B cell (primary cell): ENCODE data around the gene IGFN1. TPM values are rescaled to one million over a fixed set of nuclear protein-coding genes. Genes with fewer than 3 reads are reported as not detected.

ENCODE experiments used
- ATAC-seq: fragments of 200-7000 bp; cut with Tn5 transposase; one replicate; pipeline ENCODE4 v1.10.0; 2021; ENCODE audit warnings: low read depth, mild to moderate bottlenecking, moderate number of reproducible peaks, moderate library complexity
- CTCF ChIA-PET: fragments of 350-600 bp; sonication (Branson Sonifier 250); formaldehyde crosslinking; loops from one replicate; lab custom pipeline; 2021; ENCODE audit warnings: antibody characterized with exemption, inconsistent platforms; lab: Charles Lee
- POLR2A ChIA-PET: fragments of 350-600 bp; sonication (Branson Sonifier 250); formaldehyde crosslinking; loops from one replicate; lab custom pipeline; 2021; ENCODE audit warnings: antibody characterized with exemption; lab: Charles Lee
- DNase-seq: peaks from one replicate; pipeline ENCODE4 v3.0.0; 2013
- H2AFZ ChIP-seq: 2 replicates; pipeline ENCODE4 v1.6.1; 2012; ENCODE audit warnings: mild to moderate bottlenecking, low read depth, low read length; ENCODE audit not compliant: insufficient read depth, poor library complexity, severe bottlenecking
- H3K27ac ChIP-seq, 2 donors: 1 replicate in 1 of 2; 2 replicates in 1 of 2; pipeline ENCODE4 v1.5.1; 2012 to 2013; ENCODE audit warnings: low read length in 2 of 2, mild to moderate bottlenecking in 2 of 2, moderate library complexity in 1 of 2
- H3K27me3 ChIP-seq, 4 experiments: fragments of 200-600 bp in 1 of 4; sonication (generic) in 1 of 4; replicated peaks in 1 of 4; 1 replicate in 2 of 4; 2 replicates in 2 of 4; pipeline versions ENCODE4 v1.6.1 to v1.7.0; 2013 to 2016; ENCODE audit warnings: low read length in 3 of 4, mild to moderate bottlenecking in 2 of 4, mixed read lengths in 1 of 4, moderate library complexity in 1 of 4; ENCODE audit not compliant: insufficient read depth in 4 of 4, control insufficient read depth in 3 of 4; ENCODE audit errors: control extremely low read depth in 1 of 4
- H3K36me3 ChIP-seq, 2 experiments: replicated peaks in 1 of 2; 1 replicate in 1 of 2; 2 replicates in 1 of 2; pipeline versions ENCODE4 v1.6.1 to v1.7.1; 2013; ENCODE audit warnings: low read length in 1 of 2; ENCODE audit not compliant: insufficient read depth in 2 of 2, control insufficient read depth in 1 of 2; ENCODE audit errors: control extremely low read depth in 1 of 2, extremely low read depth in 1 of 2
- H3K4me1 ChIP-seq, 2 donors: fragments of 200-600 bp in 1 of 2; sonication (generic) in 1 of 2; 1 replicate in 1 of 2; 2 replicates in 1 of 2; pipeline versions ENCODE4 v1.5.1 to v1.6.1; 2013 to 2017; ENCODE audit warnings: low read length in 2 of 2; ENCODE audit not compliant: control insufficient read depth in 2 of 2, insufficient read depth in 2 of 2
- H3K4me2 ChIP-seq: replicated peaks from 2 replicates; pipeline ENCODE3; 2012; ENCODE audit warnings: mild to moderate bottlenecking, low read depth, low read length; ENCODE audit not compliant: poor library complexity, severe bottlenecking
- H3K4me3 ChIP-seq, 5 experiments: fragments of 200-600 bp in 1 of 5; sonication (generic) in 1 of 5; 1 replicate in 3 of 5; 2 replicates in 2 of 5; pipeline versions ENCODE4 v1.5.1 to v1.7.0; 2011 to 2016; ENCODE audit warnings: low read length in 4 of 5, mild to moderate bottlenecking in 4 of 5, low read depth in 2 of 5, control low read depth in 1 of 5, moderate library complexity in 1 of 5; ENCODE audit not compliant: insufficient read depth in 1 of 5; ENCODE audit errors: control extremely low read depth in 1 of 5, extremely low read depth in 1 of 5
- H3K79me2 ChIP-seq: fragments of 200-600 bp; sonication (generic); one replicate; pipeline ENCODE4 v1.6.0; 2016; ENCODE audit warnings: low read length; ENCODE audit not compliant: control insufficient read depth, insufficient read depth
- H3K9ac ChIP-seq: fragments of 200-600 bp; sonication (generic); 2 replicates; pipeline ENCODE4 v1.6.1; 2017; ENCODE audit warnings: mild to moderate bottlenecking, low read length, moderate library complexity
- H3K9me3 ChIP-seq, 3 donors: one replicate each; pipeline versions ENCODE4 v1.6.1 to v1.7.1; 2013; ENCODE audit warnings: low read length in 2 of 3; ENCODE audit not compliant: control insufficient read depth in 2 of 3, insufficient read depth in 1 of 3; ENCODE audit errors: control extremely low read depth in 1 of 3
- H4K20me1 ChIP-seq: 2 replicates; pipeline ENCODE4 v1.6.0; 2012; ENCODE audit warnings: mild to moderate bottlenecking, low read length; ENCODE audit not compliant: insufficient read depth, control insufficient read depth, poor library complexity, severe bottlenecking
- H3K27ac Mint-ChIP-seq: one replicate; pipeline ENCODE4 v1.8.0; 2021; ENCODE audit warnings: mixed read lengths
- H3K27me3 Mint-ChIP-seq: one replicate; pipeline ENCODE4 v1.8.0; 2021; ENCODE audit warnings: mixed read lengths
- H3K4me1 Mint-ChIP-seq: one replicate; pipeline ENCODE4 v1.8.0; 2021; ENCODE audit warnings: mixed read lengths
- H3K4me3 Mint-ChIP-seq: one replicate; pipeline ENCODE4 v1.8.0; 2021; ENCODE audit warnings: mixed read lengths
- H3K9me3 Mint-ChIP-seq: one replicate; pipeline ENCODE4 v1.8.0; 2022; ENCODE audit warnings: mixed read lengths; ENCODE audit not compliant: insufficient read depth
- EZH2 ChIP-seq: IDR thresholded peaks from 2 replicates; pipeline ENCODE4 v1.6.1; 2012; ENCODE audit warnings: borderline replicate concordance, low read depth, mild to moderate bottlenecking, moderate library complexity, low read length; ENCODE audit not compliant: insufficient read depth, poor library complexity, severe bottlenecking
- WGBS: methylation state at CpG from one replicate; pipeline ENCODE4 v1.1.5; 2013; ENCODE audit warnings: missing lambda C conversion rate; ENCODE audit not compliant: insufficient coverage; 5-methylcytosine and 5-hydroxymethylcytosine counted together
- intact Hi-C: fragments of 100-400 bp; cut with micrococcal nuclease; formaldehyde crosslinking; loops from one replicate; pipeline ENCODE4 v1.10.0; 2022
- polyA plus RNA-seq: library from polyadenylated mRNA; depleted of rRNA; stranded (reverse); fragments of >200 nt; gene quantifications from 2 replicates; pipeline ENCODE4 v1.2.3, GENCODE V29; 2012
- total RNA-seq, 2 donors: library from RNA; stranded (reverse); fragments of 120-200 nt in 1 of 2; gene quantifications; 1 replicate in 1 of 2; 2 replicates in 1 of 2; pipeline versions ENCODE4 v1.2.3 to v1.2.4, GENCODE V29; 2013 to 2022
- TF ChIP-seq, protein P1 (sequence below): fragments of 200-600 bp; IDR thresholded peaks from one replicate; pipeline ENCODE4 v1.8.0; 2022; ENCODE audit warnings: antibody characterized with exemption, mild to moderate bottlenecking

IGFN1 gene
- total and polyA plus RNA-seq, 2 donors (not counting 1 experiment from before 2014, with no cell fraction given), result not detected

GRCh38 chr1:201228011-201228983 lies 37.7 kb downstream of the IGFN1 start:
- intact Hi-C loops, result no loop called here
- no peaks in the 10 kb centered on the region for H3K9me3 ChIP-seq
- no peak overlapping the region for H3K4me2 ChIP-seq
- Mint-ChIP-seq H3K4me1 (no peaks in the 10 kb centered on the region), H3K27ac (no peak overlapping the region), H3K4me3 (no peak overlapping the region), H3K27me3 (peaks cover 36% of the 10 kb centered on the region), H3K9me3 (no peaks in the 10 kb centered on the region)
- no peaks in the 10 kb centered on the region for H3K79me2 ChIP-seq
- ATAC-seq (no peak), DNase-seq (no peak)
- no peak overlapping the region for H3K27ac ChIP-seq
- H4K20me1 ChIP-seq, result no peaks in the 10 kb centered on the region
- no peak overlapping the region for H3K4me3 ChIP-seq
- ChIA-PET POLR2A (no interaction called here), CTCF (no interaction called here)
- no peaks in the 10 kb centered on the region for H3K36me3 ChIP-seq
- no peaks in the 10 kb centered on the region for H3K4me1 ChIP-seq
- no peak overlapping the region for H2AFZ ChIP-seq
- TF ChIP-seq, protein P1, sequence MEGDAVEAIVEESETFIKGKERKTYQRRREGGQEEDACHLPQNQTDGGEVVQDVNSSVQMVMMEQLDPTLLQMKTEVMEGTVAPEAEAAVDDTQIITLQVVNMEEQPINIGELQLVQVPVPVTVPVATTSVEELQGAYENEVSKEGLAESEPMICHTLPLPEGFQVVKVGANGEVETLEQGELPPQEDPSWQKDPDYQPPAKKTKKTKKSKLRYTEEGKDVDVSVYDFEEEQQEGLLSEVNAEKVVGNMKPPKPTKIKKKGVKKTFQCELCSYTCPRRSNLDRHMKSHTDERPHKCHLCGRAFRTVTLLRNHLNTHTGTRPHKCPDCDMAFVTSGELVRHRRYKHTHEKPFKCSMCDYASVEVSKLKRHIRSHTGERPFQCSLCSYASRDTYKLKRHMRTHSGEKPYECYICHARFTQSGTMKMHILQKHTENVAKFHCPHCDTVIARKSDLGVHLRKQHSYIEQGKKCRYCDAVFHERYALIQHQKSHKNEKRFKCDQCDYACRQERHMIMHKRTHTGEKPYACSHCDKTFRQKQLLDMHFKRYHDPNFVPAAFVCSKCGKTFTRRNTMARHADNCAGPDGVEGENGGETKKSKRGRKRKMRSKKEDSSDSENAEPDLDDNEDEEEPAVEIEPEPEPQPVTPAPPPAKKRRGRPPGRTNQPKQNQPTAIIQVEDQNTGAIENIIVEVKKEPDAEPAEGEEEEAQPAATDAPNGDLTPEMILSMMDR, result no peak
- no peak for TF ChIP-seq EZH2
- peaks cover 0 to 11% (median under 1%) of the 10 kb centered on the region in 4 experiments for H3K27me3 ChIP-seq
- H3K9ac ChIP-seq, result no peak overlapping the region
- 79% methylated on average over 14 of the region's 16 CpGs for WGBS

DNA sequence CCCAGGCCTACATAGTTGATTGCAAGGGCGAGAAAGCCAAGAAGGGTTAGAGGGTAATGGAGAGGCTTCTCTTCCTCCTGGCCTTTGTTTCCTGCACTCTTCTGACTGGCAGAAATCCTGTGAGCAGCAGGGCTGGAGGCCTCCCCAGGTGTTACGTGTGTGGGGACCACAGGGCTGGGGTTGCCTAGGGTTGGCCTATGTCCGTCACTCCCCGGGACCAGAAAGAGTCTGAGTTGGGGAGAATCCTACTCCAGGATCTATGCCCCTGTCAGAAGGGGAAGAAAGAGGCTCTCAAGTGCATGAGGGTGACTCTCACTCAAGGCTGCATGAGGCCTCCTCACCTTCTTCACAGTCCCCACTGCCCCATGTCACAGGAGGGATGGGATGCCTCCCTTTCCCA lies 38.5 kb downstream of the IGFN1 start:
- intact Hi-C loops, result no loop called here

More for the DNA sequence above, 38.5 kb downstream of the IGFN1 start:
- H3K27ac Mint-ChIP-seq, result no peak overlapping the region
- no peak overlapping the region for H3K9ac ChIP-seq
- ChIA-PET POLR2A (no interaction called here), CTCF (no interaction called here)
- ATAC-seq, result no peak
- no peaks in the 10 kb centered on the region for H3K4me1 Mint-ChIP-seq
- H2AFZ ChIP-seq, result no peak overlapping the region
- peaks cover 0 to 11% (median under 1%) of the 10 kb centered on the region in 4 experiments for H3K27me3 ChIP-seq
- no peaks in the 10 kb centered on the region for H3K4me1 ChIP-seq
- no peaks in the 10 kb centered on the region for H3K36me3 ChIP-seq
- peaks cover 36% of the 10 kb centered on the region for H3K27me3 Mint-ChIP-seq
- no peak for DNase-seq
- 92% methylated on average over 4 of the region's 4 CpGs for WGBS
- no peaks in the 10 kb centered on the region for H3K9me3 Mint-ChIP-seq
- H4K20me1 ChIP-seq, result no peaks in the 10 kb centered on the region
- no peak overlapping the region for H3K4me3 Mint-ChIP-seq
- H3K9me3 ChIP-seq, result no peaks in the 10 kb centered on the region
- H3K4me2 ChIP-seq, result no peak overlapping the region
- H3K79me2 ChIP-seq, result no peaks in the 10 kb centered on the region
- H3K27ac ChIP-seq, result no peak overlapping the region
- no peak overlapping the region for H3K4me3 ChIP-seq
- no peak for TF ChIP-seq EZH2
- TF ChIP-seq, protein P1, result no peak
